Mesenchymal stem cell (in vitro differentiated cells and primary cell): ENCODE measurements around the gene RAB36.

ENCODE experiments used
- DNase-seq: peaks from one replicate; pipeline ENCODE4 v3.0.0-alpha.2; 2013
- H2AFZ ChIP-seq: one replicate; pipeline ENCODE4 v1.6.1; 2013; ENCODE audit warnings: low read depth, mild to moderate bottlenecking, control low read depth, inconsistent platforms, low read length, moderate library complexity
- H2AK5ac ChIP-seq: 2 replicates; pipeline ENCODE4 v1.6.1; 2013; ENCODE audit warnings: low read length, moderate library complexity, mild to moderate bottlenecking, inconsistent platforms; ENCODE audit not compliant: severe bottlenecking
- H2BK120ac ChIP-seq: one replicate; pipeline ENCODE4 v1.6.1; 2013; ENCODE audit warnings: low read depth, mild to moderate bottlenecking, inconsistent platforms, low read length, moderate library complexity
- H2BK12ac ChIP-seq, 2 experiments: one replicate each; pipeline ENCODE4 v1.6.1; 2013; ENCODE audit warnings: inconsistent platforms in 2 of 2, low read length in 2 of 2, mild to moderate bottlenecking in 2 of 2, moderate library complexity in 2 of 2, control low read depth in 1 of 2
- H2BK15ac ChIP-seq: one replicate; pipeline ENCODE4 v1.6.1; 2013; ENCODE audit warnings: mild to moderate bottlenecking, low read depth, inconsistent platforms; ENCODE audit not compliant: poor library complexity, severe bottlenecking
- H2BK5ac ChIP-seq: 2 replicates; pipeline ENCODE4 v1.6.1; 2013; ENCODE audit warnings: low read depth, mild to moderate bottlenecking, low read length, control low read depth, inconsistent platforms; ENCODE audit not compliant: poor library complexity, severe bottlenecking
- H3K14ac ChIP-seq, 2 experiments: one replicate each; pipeline ENCODE4 v1.6.1; 2013; ENCODE audit warnings: inconsistent platforms in 2 of 2, low read length in 2 of 2, control low read depth in 1 of 2, mild to moderate bottlenecking in 1 of 2, moderate library complexity in 1 of 2
- H3K18ac ChIP-seq, 2 experiments: one replicate each; pipeline ENCODE4 v1.6.1; 2013; ENCODE audit warnings: inconsistent platforms in 2 of 2, low read length in 2 of 2, control low read depth in 1 of 2, low read depth in 1 of 2, mild to moderate bottlenecking in 1 of 2
- H3K23ac ChIP-seq, 2 experiments: one replicate each; pipeline ENCODE4 v1.6.1; 2013; ENCODE audit warnings: inconsistent platforms in 2 of 2, low read length in 2 of 2, mild to moderate bottlenecking in 2 of 2, moderate library complexity in 2 of 2, control low read depth in 1 of 2
- H3K27ac ChIP-seq: 2 replicates; pipeline ENCODE4 v1.5.1; 2013; ENCODE audit warnings: mild to moderate bottlenecking, moderate library complexity, low read length, control low read depth, inconsistent platforms; ENCODE audit not compliant: poor library complexity, severe bottlenecking
- H3K27me3 ChIP-seq, 2 experiments: 2 replicates each; pipeline versions ENCODE4 v1.6.1 to v1.7.0; 2013; ENCODE audit warnings: low read length in 2 of 2, mild to moderate bottlenecking in 2 of 2, moderate library complexity in 2 of 2, control low read depth in 1 of 2, inconsistent platforms in 1 of 2; ENCODE audit not compliant: control insufficient read depth in 1 of 2, insufficient read depth in 1 of 2
- H3K36me3 ChIP-seq, 2 experiments: 2 replicates each; pipeline versions ENCODE4 v1.6.1 to v1.7.0; 2013; ENCODE audit warnings: low read length in 2 of 2, control low read depth in 1 of 2, inconsistent platforms in 1 of 2, low read depth in 1 of 2, mild to moderate bottlenecking in 1 of 2; ENCODE audit not compliant: insufficient read depth in 2 of 2, control insufficient read depth in 1 of 2
- H3K4ac ChIP-seq, 2 experiments: one replicate each; pipeline ENCODE4 v1.6.1; 2013; ENCODE audit warnings: inconsistent platforms in 2 of 2, low read length in 2 of 2, mild to moderate bottlenecking in 2 of 2, moderate library complexity in 2 of 2, control low read depth in 1 of 2, low read depth in 1 of 2
- H3K4me1 ChIP-seq: 2 replicates; pipeline ENCODE4 v1.6.1; 2013; ENCODE audit warnings: low read depth, low read length, control low read depth; ENCODE audit not compliant: control insufficient read depth, insufficient read depth
- H3K4me2 ChIP-seq: 2 replicates; pipeline ENCODE4 v1.6.1; 2013; ENCODE audit warnings: low read length, mild to moderate bottlenecking, inconsistent platforms; ENCODE audit not compliant: poor library complexity, severe bottlenecking
- H3K4me3 ChIP-seq, 2 experiments: 2 replicates each; pipeline versions ENCODE4 v1.5.1 to v1.7.0; 2013; ENCODE audit warnings: low read length in 2 of 2, mild to moderate bottlenecking in 2 of 2, control low read depth in 1 of 2, low read depth in 1 of 2; ENCODE audit not compliant: insufficient read depth in 1 of 2
- H3K79me1 ChIP-seq: replicated peaks from 2 replicates; pipeline ENCODE4 v1.6.1; 2013; ENCODE audit warnings: mild to moderate bottlenecking, control low read depth, low read length, inconsistent platforms; ENCODE audit not compliant: poor library complexity, severe bottlenecking
- H3K9ac ChIP-seq: 2 replicates; pipeline ENCODE4 v1.7.0; 2013; ENCODE audit warnings: mild to moderate bottlenecking, low read length, moderate library complexity
- H3K9me3 ChIP-seq: 2 replicates; pipeline ENCODE4 v1.7.0; 2013; ENCODE audit warnings: mild to moderate bottlenecking, low read length; ENCODE audit not compliant: control insufficient read depth
- H4K8ac ChIP-seq: one replicate; pipeline ENCODE4 v1.6.1; 2013; ENCODE audit warnings: inconsistent platforms, mild to moderate bottlenecking, low read length, moderate library complexity
- H4K91ac ChIP-seq: one replicate; pipeline ENCODE4 v1.6.1; 2013; ENCODE audit warnings: mild to moderate bottlenecking, low read length, inconsistent platforms
- WGBS: methylation state at CpG from one replicate; pipeline ENCODE4 v1.1.7; 2013; ENCODE audit warnings: mixed read lengths; 5-methylcytosine and 5-hydroxymethylcytosine counted together

The RAB36 gene

GRCh38 chr22:23187211-23187610 lies 41.9 kb downstream of the RAB36 start:
- Histone ChIP-seq H2AFZ (no peak overlapping the region), H2BK5ac (no peak overlapping the region), H3K79me1 (peaks cover 37% of the 10 kb centered on the region), H3K23ac (no peak overlapping the region), H4K8ac (no peak overlapping the region), H3K27ac (no peak overlapping the region), H2BK12ac (no peak overlapping the region), H2AK5ac (no peak overlapping the region), H3K27me3 (no peaks in the 10 kb centered on the region), H3K4me1 (peaks cover 22% of the 10 kb centered on the region), H3K36me3 (peaks cover 10 to 13% of the 10 kb centered on the region in 2 experiments), H4K91ac (no peak overlapping the region), H2BK120ac (no peak overlapping the region), H3K4ac (no peak overlapping the region), H3K9ac (no peak overlapping the region), H3K9me3 (no peaks in the 10 kb centered on the region), H3K4me2 (no peak overlapping the region), H3K14ac (no peak overlapping the region), H3K18ac (no peak overlapping the region), H2BK15ac (no peak overlapping the region), H3K4me3 (no peak overlapping the region)
- WGBS = 88% methylated on average over 2 of the region's 4 CpGs
- no peak for DNase-seq

GRCh38 chr22:23187871-23188700 lies 42.8 kb downstream of the RAB36 start:
- H3K4me3 ChIP-seq = no peak overlapping the region
- no peak overlapping the region for H2BK5ac ChIP-seq
- no peaks in the 10 kb centered on the region for H3K27me3 ChIP-seq
- no peak overlapping the region for H3K4ac ChIP-seq
- peak overlapping the region in 1 of 2 experiments; percentile 14 for H3K23ac ChIP-seq
- 96% methylated on average over 6 of the region's 7 CpGs for WGBS
- peaks cover 14% of the 10 kb centered on the region for H3K4me1 ChIP-seq
- no peak overlapping the region for H4K91ac ChIP-seq
- no peak overlapping the region for H4K8ac ChIP-seq
- H2BK15ac ChIP-seq = no peak overlapping the region
- no peak overlapping the region for H2AK5ac ChIP-seq
- H3K9ac ChIP-seq = no peak overlapping the region
- H3K14ac ChIP-seq = peak overlapping the region in 1 of 2 experiments; percentile 51
- H3K4me2 ChIP-seq = no peak overlapping the region
- peaks cover 45% of the 10 kb centered on the region for H3K79me1 ChIP-seq
- H2AFZ ChIP-seq = no peak overlapping the region
- DNase-seq = no peak
- peaks cover 9 to 18% of the 10 kb centered on the region in 2 experiments for H3K36me3 ChIP-seq
- H2BK120ac ChIP-seq = no peak overlapping the region
- H3K18ac ChIP-seq = no peak overlapping the region
- no peaks in the 10 kb centered on the region for H3K9me3 ChIP-seq
- H2BK12ac ChIP-seq = no peak overlapping the region
- no peak overlapping the region for H3K27ac ChIP-seq

- Histone ChIP-seq H3K4me3 (no peak overlapping the region), H2BK12ac (no peak overlapping the region), H3K4me1 (peaks cover 5% of the 10 kb centered on the region), H2BK15ac (no peak overlapping the region), H3K27ac (no peak overlapping the region), H3K4me2 (no peak overlapping the region), H3K9me3 (no peaks in the 10 kb centered on the region), H4K8ac (no peak overlapping the region), H2AFZ (no peak overlapping the region), H3K18ac (no peak overlapping the region), H3K36me3 (peaks cover 9 to 14% of the 10 kb centered on the region in 2 experiments), H3K9ac (no peak overlapping the region), H3K27me3 (no peaks in the 10 kb centered on the region), H2BK5ac (no peak overlapping the region), H3K79me1 (peaks cover 44% of the 10 kb centered on the region), H3K14ac (no peak overlapping the region), H3K23ac (no peak overlapping the region), H3K4ac (no peak overlapping the region), H4K91ac (no peak overlapping the region), H2AK5ac (no peak overlapping the region), H2BK120ac (no peak overlapping the region)
- DNase-seq = no peak
- WGBS = 98% methylated on average over 6 of the region's 9 CpGs
Measured at GRCh38 chr22:23190526-23190925, 45.2 kb downstream of the RAB36 start.

DNA sequence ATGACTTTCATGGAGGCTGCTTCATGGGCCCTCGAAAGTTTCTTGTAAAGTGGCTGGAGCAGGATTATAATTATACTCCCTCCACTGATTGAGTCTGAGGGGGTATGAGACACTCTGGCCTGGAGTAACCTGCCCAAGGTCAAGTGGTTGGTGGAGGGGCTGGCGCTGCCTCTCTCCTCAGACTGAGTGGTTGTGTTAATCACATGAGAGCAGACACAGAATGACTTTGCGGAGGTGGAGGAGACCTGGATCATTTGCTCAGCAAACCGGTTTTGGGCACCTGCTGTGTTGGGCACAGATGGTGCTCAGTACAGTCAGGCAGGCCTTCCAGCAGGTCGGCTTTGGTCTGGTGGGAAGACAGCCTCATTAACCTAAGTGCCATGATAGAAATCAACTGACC lies 46.9 kb downstream of the RAB36 start:
- no peak overlapping the region for H4K8ac ChIP-seq
- no peak overlapping the region for H3K4ac ChIP-seq
- 81% methylated on average over 5 of the region's 5 CpGs for WGBS
- H2BK12ac ChIP-seq = no peak overlapping the region
- H2BK5ac ChIP-seq = no peak overlapping the region
- H3K27me3 ChIP-seq = no peaks in the 10 kb centered on the region
- H3K4me3 ChIP-seq = no peak overlapping the region
- H3K23ac ChIP-seq = no peak overlapping the region
- no peak for DNase-seq
- no peak overlapping the region for H2AFZ ChIP-seq
- H3K9ac ChIP-seq = no peak overlapping the region
- no peak overlapping the region for H3K14ac ChIP-seq
- peaks cover 5% of the 10 kb centered on the region for H3K4me1 ChIP-seq
- H3K4me2 ChIP-seq = no peak overlapping the region
- H2AK5ac ChIP-seq = no peak overlapping the region
- H3K27ac ChIP-seq = no peak overlapping the region
- H4K91ac ChIP-seq = no peak overlapping the region
- peaks cover 52% of the 10 kb centered on the region for H3K79me1 ChIP-seq
- peaks cover 9 to 14% of the 10 kb centered on the region in 2 experiments for H3K36me3 ChIP-seq
- no peaks in the 10 kb centered on the region for H3K9me3 ChIP-seq
- no peak overlapping the region for H2BK120ac ChIP-seq
- H3K18ac ChIP-seq = no peak overlapping the region
- H2BK15ac ChIP-seq = no peak overlapping the region
